Right hindlimb (tissue), 1 donor: Measurements from ENCODE around the gene NR6A1.

ENCODE experiments used
- DNase-seq: peaks from one replicate; pipeline ENCODE4 v3.0.0-alpha.2; 2018

Gene NR6A1

DNA sequence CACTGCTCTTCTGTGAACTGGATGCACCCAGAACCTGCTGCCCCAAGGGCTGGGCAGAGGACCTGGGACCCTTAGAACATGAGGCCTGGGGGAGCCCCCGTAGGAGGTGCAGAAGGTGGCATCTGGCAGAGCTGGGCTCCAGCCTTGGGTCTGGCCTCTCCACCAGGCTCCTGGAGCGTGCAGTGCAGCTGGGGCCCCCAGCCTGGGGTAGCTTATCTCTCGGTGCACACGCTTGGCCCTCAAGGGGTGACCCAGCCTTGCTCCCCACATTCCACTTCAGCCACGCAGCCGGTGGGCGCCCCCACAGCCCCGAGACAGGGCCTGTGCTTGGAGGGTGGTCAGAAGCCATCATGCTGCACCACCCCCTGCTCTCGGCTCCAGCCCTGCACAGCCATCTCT, 258.3 kb downstream of the NR6A1 start:
- DNase-seq, result no peak

DNA sequence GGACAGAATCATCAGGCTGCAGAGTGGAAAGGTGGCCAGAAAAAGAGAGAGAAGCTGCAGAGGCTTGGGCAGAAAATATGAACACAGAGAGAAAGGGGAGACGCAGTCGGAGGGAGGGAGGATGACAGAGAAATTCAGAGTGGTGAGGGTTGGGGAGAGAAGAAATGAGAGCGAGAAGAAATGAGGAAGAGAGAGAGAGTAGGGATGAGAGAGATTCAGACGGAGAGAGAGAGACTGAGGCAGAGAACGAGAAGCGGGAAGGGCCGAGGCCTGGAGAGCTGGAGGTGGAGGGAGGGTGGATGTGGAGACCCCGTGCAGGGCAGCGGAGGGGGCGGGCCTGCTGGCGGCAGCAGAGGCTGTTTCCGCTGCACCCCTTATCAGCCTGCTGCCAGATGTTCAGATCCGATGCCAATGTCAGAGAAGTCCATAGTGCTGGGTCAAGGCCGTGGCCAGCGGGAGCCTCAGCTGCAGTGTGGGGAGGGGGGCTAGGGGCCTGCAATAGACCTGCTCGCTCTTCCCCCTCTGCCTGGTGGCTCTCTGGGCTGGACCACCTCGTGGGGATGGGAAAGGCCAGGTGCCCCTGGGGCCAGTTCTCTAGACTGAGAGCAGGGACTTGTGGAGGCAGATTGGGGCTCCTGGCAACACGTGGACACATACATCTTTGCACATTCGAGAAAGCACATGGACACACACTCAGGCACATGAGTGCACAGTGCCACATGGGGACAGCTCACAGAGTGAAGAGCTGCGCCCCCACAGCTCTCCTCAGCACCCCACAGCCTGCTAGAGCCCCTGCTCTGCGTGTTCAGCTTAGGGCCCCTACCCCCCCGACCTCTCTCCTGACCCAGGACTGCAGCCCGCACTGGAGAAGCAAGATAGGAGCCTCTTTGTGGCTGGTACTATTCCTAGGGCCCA, 259.0 kb downstream of the NR6A1 start:
- no peak for DNase-seq

DNA sequence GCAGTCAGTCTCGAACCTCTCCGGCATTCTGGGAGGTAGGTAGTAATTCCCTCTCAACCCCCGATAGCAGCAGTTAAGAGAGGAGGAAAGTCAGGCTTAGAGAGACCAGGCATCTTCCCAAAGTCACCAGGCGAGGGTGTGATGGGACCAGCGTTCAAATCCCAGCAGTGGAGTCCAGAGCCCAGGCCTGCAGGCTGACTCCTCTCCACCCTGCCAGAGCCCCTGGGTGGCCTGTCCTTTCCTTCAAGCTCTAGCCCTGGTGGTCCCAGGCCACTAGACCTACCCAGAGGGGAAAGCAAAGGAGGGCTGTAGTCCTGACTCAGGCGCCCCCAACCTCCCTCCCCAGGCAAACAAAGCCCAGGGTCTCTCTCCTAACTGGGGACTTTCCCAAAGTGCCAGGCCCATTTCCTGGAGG, 259.7 kb downstream of the NR6A1 start:
- no peak for DNase-seq

- no peak for DNase-seq
Observed at GRCh38 chr9:124510650-124511425, 260.3 kb downstream of the NR6A1 start.

- DNase-seq, result no peak
Observed at GRCh38 chr9:124507880-124508423, 263.2 kb downstream of the NR6A1 start.

DNA sequence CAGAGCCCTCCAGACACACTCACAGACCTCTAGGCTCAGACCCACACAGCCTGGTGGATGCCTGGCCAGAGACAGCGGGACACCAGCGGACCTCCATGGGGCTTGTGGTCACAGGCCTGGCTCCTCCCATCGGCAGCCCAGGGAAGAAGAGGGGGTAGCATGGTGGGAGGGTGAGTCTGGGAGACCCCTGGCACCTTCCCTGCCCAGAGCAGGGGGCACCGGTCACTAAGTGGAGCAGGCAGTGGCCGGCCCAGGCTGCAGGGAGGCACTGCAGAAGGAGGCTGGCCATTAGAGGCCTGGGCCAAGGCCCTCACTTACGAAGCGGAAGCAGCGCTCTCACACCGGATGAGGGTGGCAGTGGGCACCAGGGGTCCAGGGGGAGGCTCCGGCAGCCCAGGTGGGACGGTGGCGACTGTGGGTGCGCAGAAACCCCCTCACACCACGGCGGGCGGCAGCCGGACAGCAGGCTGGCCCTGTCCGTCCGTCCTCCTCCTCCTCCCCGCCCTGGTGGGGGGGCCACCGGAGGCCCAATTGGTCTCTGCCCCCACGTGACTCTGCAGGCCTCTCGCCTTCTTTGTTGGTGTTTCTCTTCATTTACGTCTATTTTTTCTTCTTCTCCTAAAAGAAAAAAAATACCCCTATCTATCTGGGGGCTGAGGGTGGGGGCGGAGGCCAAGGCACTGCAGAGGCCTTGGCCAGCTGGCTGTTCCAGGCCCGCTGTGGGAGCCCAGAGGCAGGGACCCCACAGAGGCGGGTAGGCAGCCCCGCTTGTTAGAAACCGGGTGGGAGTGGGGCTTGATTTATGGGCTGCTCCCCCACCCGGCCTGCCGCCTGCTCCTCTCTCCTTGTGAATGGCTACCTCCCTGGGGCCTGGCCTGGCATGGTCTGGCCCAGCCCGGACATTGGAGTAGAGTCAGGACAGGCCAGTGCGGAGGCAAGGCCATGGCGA, 263.9 kb downstream of the NR6A1 start, which contains the start of gene NR5A1:
TSS of gene NR5A1 (minus strand) at position 469 of the 949 bp plus-strand sequence. CDS start 4,004 bp downstream, outside the sequence.
- no peak for DNase-seq

- no peak for DNase-seq
Observed at GRCh38 chr9:124506433-124506832, 264.7 kb downstream of the NR6A1 start.

- DNase-seq, result no peak
Observed at GRCh38 chr9:124505901-124506346, 265.2 kb downstream of the NR6A1 start.

DNA sequence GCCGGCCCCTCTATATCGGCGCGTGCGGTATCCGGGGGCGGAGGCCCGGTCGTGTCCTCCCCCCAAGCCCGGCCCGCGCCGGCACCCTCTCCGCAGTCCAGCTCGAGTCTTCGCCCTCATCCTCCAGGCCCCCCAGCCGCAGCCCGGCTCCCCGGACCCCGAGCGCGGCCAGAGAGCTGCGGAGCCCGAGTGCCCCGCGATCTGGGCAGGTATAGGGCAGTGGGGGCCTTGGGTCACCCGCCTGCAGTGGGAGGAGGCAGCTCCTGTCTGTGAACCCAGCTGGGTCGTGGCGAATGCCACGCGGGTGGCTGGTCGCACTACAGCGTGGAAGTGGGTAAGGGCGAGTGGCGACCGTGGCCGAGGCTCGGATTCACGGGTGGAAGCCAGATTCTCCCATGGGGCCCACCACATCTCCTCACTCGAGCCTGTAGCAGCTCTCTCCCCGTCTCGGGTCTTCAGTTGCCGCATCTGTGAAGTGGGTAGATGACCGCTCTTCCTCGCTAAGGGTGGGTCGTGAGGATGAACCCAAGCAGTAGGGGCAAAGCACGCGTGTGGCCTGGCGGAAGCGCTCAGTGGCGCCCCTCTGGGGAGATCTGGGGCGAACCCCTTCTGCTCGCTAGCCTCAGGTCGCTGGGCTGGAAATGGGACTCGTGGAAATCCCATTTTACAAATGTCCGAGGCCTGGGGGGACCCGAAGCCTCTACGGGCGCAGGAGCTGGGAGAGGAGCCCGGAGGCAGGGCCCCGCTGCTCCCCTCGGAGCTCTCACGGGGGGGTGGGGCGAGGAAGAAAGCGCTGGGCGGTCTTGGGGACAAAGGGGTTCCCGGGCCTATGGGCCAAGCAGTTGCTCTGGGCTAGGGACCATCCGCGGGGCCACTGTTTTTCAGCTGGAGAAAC, 265.9 kb downstream of the NR6A1 start:
- DNase-seq, result no peak

GRCh38 chr9:124504530-124505005, 266.5 kb downstream of the NR6A1 start:
- DNase-seq, result no peak

DNA sequence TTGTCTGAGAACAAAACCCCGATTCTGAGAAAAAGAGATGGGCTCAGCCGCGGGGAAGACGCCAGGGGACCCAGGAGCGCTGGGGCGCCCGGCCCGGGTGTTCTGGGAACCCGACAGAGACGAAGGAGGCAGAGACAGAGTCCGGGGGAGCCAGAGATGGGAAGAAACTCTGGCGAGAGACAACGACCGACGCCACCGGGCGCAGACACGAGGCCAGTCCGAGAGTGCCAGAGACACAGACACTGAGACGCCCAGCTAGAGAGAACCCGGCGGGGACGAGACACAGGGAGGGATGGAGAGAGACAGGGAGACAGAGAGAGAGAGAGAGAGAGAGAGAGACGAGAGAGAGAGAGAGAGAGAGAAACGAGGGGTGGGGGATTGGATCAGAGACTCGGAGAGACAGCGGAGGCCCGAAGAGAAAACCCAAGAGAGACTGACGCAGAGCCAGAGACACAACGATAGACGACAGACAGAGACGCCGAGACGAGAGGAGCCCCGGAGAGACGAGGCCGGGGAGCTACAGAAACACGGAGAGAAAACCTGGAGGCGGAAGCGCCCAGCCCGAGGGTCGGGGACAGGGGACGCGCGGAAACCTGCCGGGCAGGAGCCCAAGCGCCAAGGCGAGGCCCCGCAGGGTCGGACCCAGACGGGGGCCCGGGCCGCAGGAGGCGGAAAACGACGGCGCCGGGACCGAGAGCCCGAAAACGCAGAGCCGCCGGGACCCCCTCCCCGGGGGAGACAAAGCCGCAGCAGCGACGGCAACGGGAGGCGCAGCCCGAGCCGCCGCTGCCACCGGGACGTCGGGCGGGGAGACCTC, 267.2 kb downstream of the NR6A1 start:
- DNase-seq, result no peak

DNA sequence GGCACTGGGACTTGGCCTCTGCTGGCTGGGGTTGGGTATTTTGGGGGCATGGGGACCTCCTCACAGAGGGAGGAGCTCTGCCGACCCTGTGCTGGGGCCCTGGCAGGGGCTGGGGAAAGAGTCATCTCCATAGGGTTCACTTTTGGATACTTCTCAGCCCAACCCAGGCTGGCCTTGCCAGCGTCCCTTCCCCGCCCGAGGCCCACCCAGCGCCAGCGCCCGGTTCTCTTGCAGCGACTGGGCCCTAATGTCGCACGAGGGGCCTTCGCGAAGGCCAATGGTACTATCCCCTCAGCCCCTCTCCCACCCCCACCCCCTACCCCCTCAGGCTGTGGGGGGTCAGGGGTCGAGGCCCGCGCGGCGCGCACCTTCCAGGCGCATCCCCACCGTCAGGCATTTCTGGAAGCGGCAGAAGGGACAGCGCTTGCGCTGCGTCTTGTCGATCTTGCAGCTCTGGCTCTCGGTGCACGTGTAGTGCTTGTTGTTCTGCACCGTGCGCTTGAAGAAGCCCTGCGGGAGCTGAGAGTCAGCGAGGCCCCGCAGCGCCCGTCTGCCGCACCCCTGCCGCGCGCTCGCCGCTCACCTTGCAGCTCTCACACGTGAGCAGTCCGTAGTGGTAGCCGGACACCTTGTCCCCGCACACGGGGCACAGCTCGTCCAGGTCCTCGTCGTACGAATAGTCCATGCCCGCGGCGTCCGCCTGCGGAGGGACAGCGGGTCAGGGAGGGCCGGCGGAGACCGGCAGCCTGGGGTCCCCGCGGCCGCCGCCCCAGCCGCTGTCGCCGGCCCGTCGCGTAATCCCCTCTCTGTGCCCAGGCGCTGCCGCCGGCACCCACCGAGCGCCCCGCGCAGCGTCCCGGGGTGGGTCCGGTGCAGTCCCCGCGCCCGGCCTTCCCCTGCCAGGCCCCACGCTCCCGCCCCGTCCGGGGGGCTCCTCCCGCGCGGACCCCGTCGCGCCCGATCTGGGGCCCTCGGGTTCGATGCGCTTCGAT, 268.1 kb downstream of the NR6A1 start:
- no peak for DNase-seq

DNA sequence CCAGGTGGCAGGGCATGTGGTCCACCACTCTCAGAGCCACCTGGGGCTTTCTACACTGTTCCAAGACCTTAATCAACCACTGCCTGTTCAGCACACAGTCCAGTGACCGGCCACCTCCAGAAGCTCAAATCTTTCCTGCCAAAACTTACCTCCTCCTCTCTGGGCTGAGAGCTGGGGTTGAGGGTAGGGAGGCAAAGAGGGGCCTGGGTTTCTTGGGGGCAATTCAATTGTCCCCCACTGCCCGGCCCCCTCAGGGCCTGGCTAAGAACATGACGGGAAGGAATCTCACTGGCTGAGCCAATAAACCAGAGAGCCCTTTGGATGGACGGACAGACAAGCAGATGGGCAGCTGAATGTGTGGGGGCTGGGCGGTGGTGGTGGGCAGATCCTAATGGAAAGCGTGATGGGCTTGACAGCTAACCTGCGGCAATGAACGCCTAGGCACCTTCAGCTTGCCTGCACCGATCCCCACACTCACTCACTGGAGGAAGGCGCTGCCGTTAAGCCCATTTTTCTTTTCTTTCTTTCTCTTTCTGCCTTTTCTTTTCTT, 269.3 kb downstream of the NR6A1 start:
- DNase-seq, result no peak

DNA sequence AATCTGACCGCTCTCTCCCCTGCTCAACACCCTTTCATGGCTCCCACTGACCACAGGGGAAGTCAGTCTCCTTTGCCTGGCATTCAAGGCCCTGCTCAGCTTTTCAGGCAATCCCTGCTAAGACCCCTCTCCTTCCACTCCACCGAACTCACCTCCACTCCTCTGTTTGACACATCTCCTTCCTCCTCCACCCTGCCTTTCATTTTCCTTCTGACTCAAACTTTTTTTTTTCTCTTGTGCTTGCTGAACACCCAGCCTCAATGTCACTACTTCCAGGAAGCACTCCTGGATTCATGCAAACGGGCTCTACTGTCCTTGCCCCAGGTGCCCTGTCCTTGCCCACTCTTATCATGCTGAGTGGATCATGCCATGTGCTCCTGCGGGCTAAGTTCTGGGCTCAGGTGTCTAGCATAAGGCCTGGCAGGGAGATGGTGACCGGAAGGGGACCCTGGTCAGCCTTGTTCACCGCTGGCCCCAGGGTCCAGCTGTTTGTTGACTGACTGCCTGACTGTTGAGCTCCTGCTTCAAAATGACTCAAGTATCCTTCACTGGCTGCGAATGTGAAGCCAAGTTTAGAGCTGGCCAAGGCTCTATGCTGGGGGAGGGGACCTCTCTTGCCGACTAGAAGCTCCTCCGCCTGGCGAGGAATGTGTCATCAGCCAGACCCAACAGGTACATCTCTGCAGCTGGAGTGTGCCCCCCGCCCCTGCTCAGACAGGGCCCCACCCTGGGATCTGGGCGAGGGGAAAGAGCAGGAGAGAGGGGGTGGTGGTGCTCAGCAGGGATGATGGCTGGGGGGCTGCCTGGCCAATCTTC, 270.1 kb downstream of the NR6A1 start:
- DNase-seq, result no peak

DNA sequence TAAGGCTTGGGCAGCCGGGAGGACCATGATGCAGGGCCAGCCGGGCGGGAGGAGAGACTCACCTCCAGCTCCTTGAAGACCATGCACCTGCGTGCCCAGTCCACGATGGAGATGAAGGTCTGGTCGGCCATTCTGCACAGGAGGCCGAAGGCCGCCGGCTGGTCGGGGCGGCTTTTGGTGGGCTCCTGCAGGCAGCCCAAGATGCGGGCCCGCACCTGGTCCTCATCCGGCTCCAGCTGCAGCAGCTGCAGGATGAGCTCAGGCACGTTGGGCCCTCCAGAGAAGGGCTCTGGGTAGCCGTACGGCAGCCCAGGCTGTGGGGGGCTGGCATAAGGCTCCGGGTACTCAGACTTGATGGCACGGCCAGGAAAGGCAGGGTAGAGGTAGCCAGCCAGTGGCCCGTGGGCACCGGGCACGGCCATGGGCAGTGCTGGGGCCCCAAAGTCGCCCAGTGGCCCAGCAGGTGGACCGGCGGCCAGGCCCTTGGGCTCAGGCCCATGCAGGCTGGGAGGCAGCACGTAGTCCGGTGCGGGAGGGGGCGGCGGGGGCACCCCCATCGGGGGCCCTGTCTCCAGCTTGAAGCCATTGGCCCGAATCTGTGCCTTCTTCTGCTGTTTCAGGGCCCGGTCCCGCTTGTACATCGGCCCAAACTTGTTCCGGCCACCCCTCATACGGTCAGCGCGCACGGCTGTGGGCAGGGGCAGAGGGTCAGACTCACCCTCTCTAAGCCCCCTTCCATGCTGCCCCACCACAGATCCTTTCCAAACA, 270.9 kb downstream of the NR6A1 start:
- no peak for DNase-seq

DNA sequence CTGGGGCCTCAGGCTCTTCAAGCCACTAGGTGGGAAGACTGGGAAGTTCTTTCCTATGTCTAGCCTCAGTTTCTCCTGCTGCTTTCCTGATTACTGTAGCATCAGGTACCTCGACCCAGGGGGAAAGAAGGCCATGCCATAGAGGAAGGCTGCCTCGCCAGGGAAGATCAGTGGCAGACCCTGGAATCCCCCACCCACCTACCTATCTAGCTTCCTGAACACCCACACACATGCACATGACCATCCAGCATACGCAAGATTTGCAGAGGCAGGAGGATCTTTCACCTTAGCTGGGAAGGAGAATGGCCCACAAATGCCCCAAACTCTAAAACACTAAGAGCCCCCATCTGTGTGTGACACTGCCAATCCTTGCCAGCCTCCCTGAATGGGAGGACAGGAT, 271.9 kb downstream of the NR6A1 start:
- DNase-seq, result no peak
